Measurements from ENCODE around the gene FBLN2. TPM values are rescaled to one million over a fixed set of nuclear protein-coding genes. Genes with fewer than 3 reads are reported as not detected.

Gene FBLN2
- polyA plus RNA-seq, 1 of the 3 experiments (the other 2 are of a cell fraction) = 5.2 TPM

DNA sequence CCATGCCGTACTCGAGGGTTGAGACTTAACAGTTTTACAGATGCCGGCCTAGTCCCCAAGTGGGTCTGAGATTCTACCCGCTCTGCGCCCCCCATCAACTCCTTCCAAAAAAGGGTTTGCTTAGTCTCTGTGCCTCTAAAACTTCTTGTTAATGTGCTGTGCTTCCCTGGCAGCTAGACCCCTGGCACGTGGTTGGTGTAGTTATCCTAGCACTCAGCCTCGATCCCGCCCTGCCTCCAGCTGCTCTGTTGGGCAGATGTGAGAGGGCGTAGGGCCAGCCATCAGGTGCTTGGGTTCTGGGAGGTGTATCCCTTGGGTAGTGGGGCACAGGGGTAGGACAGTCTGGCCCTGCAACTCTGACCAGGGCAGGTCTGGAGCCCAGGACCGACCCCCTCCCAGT lies 79.5 kb downstream of the FBLN2 start:
- Histone ChIP-seq H3K27me3 (ENCODE audit: insufficient read depth) (no peaks in the 10 kb centered on the region), H4K20me1 (ENCODE audit: insufficient read depth) (no peaks in the 10 kb centered on the region), H3F3A (replicated peaks; ENCODE audit: insufficient read depth) (no peaks in the 10 kb centered on the region), H3K36me3 (replicated peaks in 1 of 2; ENCODE audit: control insufficient read depth in 1 of 2, insufficient read depth in 2 of 2, low read length in 1 of 2) (no peaks in the 10 kb centered on the region), H2AFZ (ENCODE audit: low read depth) (no peak overlapping the region), H3K27ac (ENCODE audit: low read depth in 2 of 2, low read length in 1 of 2) (no peak overlapping the region), H3K9ac (no peak overlapping the region), H3K4me2 (no peak overlapping the region), H3K79me2 (ENCODE audit: insufficient read depth) (no peaks in the 10 kb centered on the region), H3K4me3 (ENCODE audit: low read depth in 2 of 2, low read length in 1 of 2) (no peak overlapping the region), H3K9me2 (no peaks in the 10 kb centered on the region), H3K9me3 (no peaks in the 10 kb centered on the region), H3K4me1 (ENCODE audit: control insufficient read depth in 1 of 2, insufficient read depth in 2 of 2, low read depth in 1 of 2, low read length in 1 of 2) (peaks cover 0 to 1% of the 10 kb centered on the region in 2 experiments; a peak in 1 of 4 replicates)
- ChIA-PET POLR2A (no interaction called here), CTCF (interaction anchor here (1.1 to 1.5 kb wide), 2 partner anchors 10 to 23 kb away, joined by 3 to 5 read pairs; no protein-coding TSS in a partner anchor)
- WGBS (ENCODE audit: low lambda C conversion rate) = 67% methylated on average over 10 of the region's 10 CpGs
- no peak for DNase-seq
- TF ChIP-seq, protein P1, sequence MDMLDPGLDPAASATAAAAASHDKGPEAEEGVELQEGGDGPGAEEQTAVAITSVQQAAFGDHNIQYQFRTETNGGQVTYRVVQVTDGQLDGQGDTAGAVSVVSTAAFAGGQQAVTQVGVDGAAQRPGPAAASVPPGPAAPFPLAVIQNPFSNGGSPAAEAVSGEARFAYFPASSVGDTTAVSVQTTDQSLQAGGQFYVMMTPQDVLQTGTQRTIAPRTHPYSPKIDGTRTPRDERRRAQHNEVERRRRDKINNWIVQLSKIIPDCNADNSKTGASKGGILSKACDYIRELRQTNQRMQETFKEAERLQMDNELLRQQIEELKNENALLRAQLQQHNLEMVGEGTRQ (IDR thresholded peaks at IDR 0.05; ENCODE audit: borderline replicate concordance, low read depth, low read length) = no peak
- TF ChIP-seq YY1 (IDR thresholded peaks at IDR 0.05; ENCODE audit: low read depth) (no peak), CHD2 (IDR thresholded peaks at IDR 0.05; ENCODE audit: low read length, partially characterized antibody) (no peak), GATA2 (CRISPR knock-in tag; IDR thresholded peaks at IDR 0.05) (no peak), GABPA (IDR thresholded peaks at IDR 0.05; ENCODE audit: low read depth) (no peak), NRF1 (IDR thresholded peaks at IDR 0.05; ENCODE audit: low read depth, low read length) (no peak), MEF2A (IDR thresholded peaks at IDR 0.05; ENCODE audit: borderline replicate concordance, low read depth) (no peak)
- TF ChIP-seq, protein P2, sequence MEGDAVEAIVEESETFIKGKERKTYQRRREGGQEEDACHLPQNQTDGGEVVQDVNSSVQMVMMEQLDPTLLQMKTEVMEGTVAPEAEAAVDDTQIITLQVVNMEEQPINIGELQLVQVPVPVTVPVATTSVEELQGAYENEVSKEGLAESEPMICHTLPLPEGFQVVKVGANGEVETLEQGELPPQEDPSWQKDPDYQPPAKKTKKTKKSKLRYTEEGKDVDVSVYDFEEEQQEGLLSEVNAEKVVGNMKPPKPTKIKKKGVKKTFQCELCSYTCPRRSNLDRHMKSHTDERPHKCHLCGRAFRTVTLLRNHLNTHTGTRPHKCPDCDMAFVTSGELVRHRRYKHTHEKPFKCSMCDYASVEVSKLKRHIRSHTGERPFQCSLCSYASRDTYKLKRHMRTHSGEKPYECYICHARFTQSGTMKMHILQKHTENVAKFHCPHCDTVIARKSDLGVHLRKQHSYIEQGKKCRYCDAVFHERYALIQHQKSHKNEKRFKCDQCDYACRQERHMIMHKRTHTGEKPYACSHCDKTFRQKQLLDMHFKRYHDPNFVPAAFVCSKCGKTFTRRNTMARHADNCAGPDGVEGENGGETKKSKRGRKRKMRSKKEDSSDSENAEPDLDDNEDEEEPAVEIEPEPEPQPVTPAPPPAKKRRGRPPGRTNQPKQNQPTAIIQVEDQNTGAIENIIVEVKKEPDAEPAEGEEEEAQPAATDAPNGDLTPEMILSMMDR (IDR thresholded peaks at IDR 0.05) = no peak

DNA sequence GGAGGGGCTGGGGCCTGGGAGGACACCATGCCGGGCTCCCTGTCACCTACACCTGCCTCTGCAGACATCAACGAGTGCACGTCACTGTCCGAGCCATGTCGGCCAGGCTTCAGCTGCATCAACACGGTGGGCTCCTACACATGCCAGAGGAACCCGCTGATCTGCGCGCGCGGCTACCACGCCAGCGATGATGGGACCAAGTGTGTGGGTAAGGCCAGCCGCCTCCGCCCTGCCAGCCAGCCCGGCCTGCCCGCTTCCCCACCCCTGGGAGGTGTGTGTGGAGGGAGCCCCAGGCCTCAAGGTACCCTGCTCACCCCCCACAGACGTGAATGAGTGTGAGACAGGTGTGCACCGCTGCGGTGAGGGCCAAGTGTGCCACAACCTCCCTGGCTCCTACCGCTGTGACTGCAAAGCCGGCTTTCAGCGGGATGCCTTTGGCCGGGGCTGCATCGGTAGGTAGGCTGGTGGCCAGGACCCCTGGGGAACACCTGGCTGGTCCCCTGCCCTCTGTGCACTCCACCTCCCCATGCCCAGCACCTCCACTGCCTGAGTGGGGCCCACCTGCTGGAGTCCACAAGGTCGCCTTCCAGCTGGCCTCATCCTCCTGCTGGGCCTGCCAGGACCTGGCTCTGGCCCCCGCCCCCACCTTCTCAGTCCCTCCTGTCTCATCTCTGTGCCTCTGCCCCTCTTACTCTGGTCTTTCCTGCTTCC lies 80.1 kb downstream of the FBLN2 start:
- H3K79me2 ChIP-seq (ENCODE audit: insufficient read depth) = no peaks in the 10 kb centered on the region
- WGBS (ENCODE audit: low lambda C conversion rate) = 57% methylated on average over 7 of the region's 27 CpGs
- no peaks in the 10 kb centered on the region for H3F3A ChIP-seq (replicated peaks; ENCODE audit: insufficient read depth)
- POLR2A ChIA-PET = no interaction called here
- no peak overlapping the region for H2AFZ ChIP-seq (ENCODE audit: low read depth)
- H4K20me1 ChIP-seq (ENCODE audit: insufficient read depth) = no peaks in the 10 kb centered on the region
- TF ChIP-seq JUND (IDR thresholded peaks at IDR 0.05) = no peak
- no peak for TF ChIP-seq GABPA (IDR thresholded peaks at IDR 0.05; ENCODE audit: low read depth)
- TF ChIP-seq FOXJ3 (CRISPR knock-in tag; IDR thresholded peaks at IDR 0.05) = no peak
- TF ChIP-seq RCOR1 (IDR thresholded peaks at IDR 0.05; ENCODE audit: low read length) = no peak
- TF ChIP-seq EP300 (IDR thresholded peaks at IDR 0.05; ENCODE audit: borderline replicate concordance in 1 of 2, low read depth in 1 of 2, low read length in 1 of 2) = no peak
- TF ChIP-seq MXI1 (IDR thresholded peaks at IDR 0.05; ENCODE audit: low read depth, low read length) = no peak
- no peak for TF ChIP-seq RAD21 (IDR thresholded peaks at IDR 0.05; ENCODE audit: low read length)
- TF ChIP-seq, protein P3, sequence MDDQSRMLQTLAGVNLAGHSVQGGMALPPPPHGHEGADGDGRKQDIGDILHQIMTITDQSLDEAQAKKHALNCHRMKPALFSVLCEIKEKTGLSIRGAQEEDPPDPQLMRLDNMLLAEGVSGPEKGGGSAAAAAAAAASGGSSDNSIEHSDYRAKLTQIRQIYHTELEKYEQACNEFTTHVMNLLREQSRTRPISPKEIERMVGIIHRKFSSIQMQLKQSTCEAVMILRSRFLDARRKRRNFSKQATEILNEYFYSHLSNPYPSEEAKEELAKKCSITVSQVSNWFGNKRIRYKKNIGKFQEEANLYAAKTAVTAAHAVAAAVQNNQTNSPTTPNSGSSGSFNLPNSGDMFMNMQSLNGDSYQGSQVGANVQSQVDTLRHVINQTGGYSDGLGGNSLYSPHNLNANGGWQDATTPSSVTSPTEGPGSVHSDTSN (IDR thresholded peaks at IDR 0.05) = no peak
- no peak for TF ChIP-seq NFIC (IDR thresholded peaks at IDR 0.05; ENCODE audit: borderline replicate concordance)
- no peak for TF ChIP-seq RFX5 (IDR thresholded peaks at IDR 0.05; ENCODE audit: low read length)
- TF ChIP-seq, protein P4, sequence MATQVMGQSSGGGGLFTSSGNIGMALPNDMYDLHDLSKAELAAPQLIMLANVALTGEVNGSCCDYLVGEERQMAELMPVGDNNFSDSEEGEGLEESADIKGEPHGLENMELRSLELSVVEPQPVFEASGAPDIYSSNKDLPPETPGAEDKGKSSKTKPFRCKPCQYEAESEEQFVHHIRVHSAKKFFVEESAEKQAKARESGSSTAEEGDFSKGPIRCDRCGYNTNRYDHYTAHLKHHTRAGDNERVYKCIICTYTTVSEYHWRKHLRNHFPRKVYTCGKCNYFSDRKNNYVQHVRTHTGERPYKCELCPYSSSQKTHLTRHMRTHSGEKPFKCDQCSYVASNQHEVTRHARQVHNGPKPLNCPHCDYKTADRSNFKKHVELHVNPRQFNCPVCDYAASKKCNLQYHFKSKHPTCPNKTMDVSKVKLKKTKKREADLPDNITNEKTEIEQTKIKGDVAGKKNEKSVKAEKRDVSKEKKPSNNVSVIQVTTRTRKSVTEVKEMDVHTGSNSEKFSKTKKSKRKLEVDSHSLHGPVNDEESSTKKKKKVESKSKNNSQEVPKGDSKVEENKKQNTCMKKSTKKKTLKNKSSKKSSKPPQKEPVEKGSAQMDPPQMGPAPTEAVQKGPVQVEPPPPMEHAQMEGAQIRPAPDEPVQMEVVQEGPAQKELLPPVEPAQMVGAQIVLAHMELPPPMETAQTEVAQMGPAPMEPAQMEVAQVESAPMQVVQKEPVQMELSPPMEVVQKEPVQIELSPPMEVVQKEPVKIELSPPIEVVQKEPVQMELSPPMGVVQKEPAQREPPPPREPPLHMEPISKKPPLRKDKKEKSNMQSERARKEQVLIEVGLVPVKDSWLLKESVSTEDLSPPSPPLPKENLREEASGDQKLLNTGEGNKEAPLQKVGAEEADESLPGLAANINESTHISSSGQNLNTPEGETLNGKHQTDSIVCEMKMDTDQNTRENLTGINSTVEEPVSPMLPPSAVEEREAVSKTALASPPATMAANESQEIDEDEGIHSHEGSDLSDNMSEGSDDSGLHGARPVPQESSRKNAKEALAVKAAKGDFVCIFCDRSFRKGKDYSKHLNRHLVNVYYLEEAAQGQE (IDR thresholded peaks at IDR 0.05; ENCODE audit: low read depth, low read length) = no peak
- no peak for TF ChIP-seq ELF1 (IDR thresholded peaks at IDR 0.05)
- TF ChIP-seq, protein P5, sequence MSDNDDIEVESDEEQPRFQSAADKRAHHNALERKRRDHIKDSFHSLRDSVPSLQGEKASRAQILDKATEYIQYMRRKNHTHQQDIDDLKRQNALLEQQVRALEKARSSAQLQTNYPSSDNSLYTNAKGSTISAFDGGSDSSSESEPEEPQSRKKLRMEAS (IDR thresholded peaks at IDR 0.05; ENCODE audit: low read depth) = no peak
- TF ChIP-seq TAF1 (IDR thresholded peaks at IDR 0.05; ENCODE audit: borderline replicate concordance, low read depth, low read length) = no peak
- H3K27ac ChIP-seq (ENCODE audit: low read depth in 2 of 2, low read length in 1 of 2) = no peak overlapping the region
- H3K4me2 ChIP-seq = no peak overlapping the region
- no peaks in the 10 kb centered on the region for H3K27me3 ChIP-seq (ENCODE audit: insufficient read depth)
- no peaks in the 10 kb centered on the region for H3K9me2 ChIP-seq
- no peak overlapping the region for H3K4me3 ChIP-seq (ENCODE audit: low read depth in 2 of 2, low read length in 1 of 2)
- no peaks in the 10 kb centered on the region for H3K4me1 ChIP-seq (ENCODE audit: control insufficient read depth in 1 of 2, insufficient read depth in 2 of 2, low read depth in 1 of 2, low read length in 1 of 2)
- no peaks in the 10 kb centered on the region for H3K36me3 ChIP-seq (replicated peaks in 1 of 2; ENCODE audit: control insufficient read depth in 1 of 2, insufficient read depth in 2 of 2, low read length in 1 of 2)
- CTCF ChIA-PET = interaction anchor here (1.5 kb wide), 1 partner anchor 22 kb away, joined by 5 read pairs; no protein-coding TSS in a partner anchor
- H3K9me3 ChIP-seq = no peaks in the 10 kb centered on the region
- no peak overlapping the region for H3K9ac ChIP-seq
- no peak for DNase-seq

All from SK-N-SH (cell line).